ENCODE measurements around the gene ZNF236.

- TF ChIP-seq POLR2A (IDR thresholded peaks at IDR 0.05) (no peak), CTCF (IDR thresholded peaks at IDR 0.05) (no peak)
These were observed 180.1 kb downstream of the ZNF236 start for GRCh38 chr18:77002496-77002895.
